GM12872 (cell line): Measurements from ENCODE around the gene ASPM.

Source experiments
- CTCF ChIP-seq: IDR thresholded peaks from 3 replicates; pipeline ENCODE4 v1.5.1; 2011; ENCODE audit warnings: low read depth, mild to moderate bottlenecking, low read length, moderate library complexity; ENCODE audit not compliant: insufficient read depth

Gene ASPM

GRCh38 chr1:197156692-197157091 lies 10.2 kb upstream of the ASPM start:
- no peak for TF ChIP-seq CTCF

DNA sequence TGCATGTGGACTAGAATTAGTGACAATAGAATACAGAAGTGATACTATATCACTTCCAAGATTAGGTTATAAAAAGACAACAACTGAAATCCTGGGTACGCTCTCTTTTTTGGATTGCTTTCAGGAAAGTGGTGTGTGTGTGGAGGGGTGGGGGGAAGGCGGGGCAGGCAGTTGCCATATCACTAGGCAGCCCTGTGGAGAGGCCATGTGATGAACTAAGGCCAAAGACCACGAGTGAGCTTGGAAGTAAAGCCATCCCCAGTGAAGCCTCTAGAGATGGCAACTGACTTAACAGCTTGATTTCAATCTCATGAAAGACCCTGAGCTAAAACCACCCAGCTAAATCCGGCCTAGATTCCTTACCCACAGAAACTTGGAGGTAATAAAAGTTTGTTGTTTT lies 6.2 kb upstream of the ASPM start:
- no peak for TF ChIP-seq CTCF

GRCh38 chr1:197151185-197151584 lies 4.7 kb upstream of the ASPM start:
- TF ChIP-seq CTCF, result no peak

GRCh38 chr1:197150336-197151005 lies 4.0 kb upstream of the ASPM start:
- no peak for TF ChIP-seq CTCF

DNA sequence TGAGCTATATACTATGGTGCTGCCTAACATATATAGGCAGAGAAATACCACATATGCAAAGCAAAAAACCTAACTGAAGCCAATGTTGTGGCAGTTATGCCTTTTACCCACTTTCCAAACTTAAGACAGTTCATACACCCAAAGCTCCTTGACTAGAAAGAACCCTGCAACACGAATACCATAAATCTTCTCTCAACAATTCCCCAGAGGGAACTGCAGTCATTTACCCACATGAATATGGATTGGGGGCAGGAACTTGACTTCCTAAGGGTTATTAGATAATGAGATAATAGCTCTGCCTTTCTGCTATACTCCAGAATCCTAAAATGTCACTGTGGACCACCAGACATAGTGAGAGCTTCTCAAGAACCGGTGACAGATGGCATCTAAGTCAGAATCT lies 2.9 kb upstream of the ASPM start:
- TF ChIP-seq CTCF, result no peak

- no peak for TF ChIP-seq CTCF
Measured at GRCh38 chr1:197145446-197146024, 934 bp downstream of the ASPM start.

DNA sequence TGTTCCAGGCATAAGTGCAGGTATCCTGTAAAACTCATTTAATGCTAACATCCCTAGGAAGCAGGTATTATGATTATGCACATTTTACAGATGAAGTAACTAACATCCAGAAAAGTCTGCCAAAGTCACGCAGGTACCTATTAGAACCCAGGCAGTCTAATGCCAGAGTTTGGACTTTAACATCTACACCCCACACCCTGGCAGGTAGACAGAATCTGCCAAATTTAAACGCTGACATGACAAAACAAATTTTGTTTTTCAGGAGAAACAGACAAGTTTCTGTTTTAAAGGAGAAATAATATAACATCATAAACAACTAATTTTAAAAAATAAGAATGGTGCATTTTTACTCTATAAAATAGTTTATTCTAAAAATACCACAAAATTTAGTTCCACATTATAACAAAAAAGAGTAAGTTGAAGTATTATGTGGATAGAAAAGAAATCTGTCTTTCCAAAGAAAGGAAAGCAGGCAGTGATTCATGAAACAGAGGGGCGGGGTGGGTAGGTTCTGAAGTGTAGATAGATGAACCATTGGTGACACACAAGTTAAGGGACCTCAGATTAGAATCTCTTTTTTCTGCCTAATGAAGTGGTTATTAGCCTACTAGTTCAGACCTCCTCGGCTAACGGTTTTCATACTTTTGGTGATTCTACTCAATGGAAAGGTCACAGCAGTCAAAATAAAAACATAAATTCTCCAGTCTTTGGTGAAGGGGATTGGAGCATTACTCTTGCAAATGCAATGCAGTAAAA lies 1.7 kb downstream of the ASPM start:
- TF ChIP-seq CTCF, result no peak
